HPDE6-E6E7 (cell line): ENCODE data around the gene GOLGB1.

Experiments
- DNase-seq: peaks from one replicate; pipeline ENCODE4 v3.0.0; 2011; ENCODE audit warnings: missing footprints; ENCODE audit errors: extremely low spot score

Gene GOLGB1

DNA sequence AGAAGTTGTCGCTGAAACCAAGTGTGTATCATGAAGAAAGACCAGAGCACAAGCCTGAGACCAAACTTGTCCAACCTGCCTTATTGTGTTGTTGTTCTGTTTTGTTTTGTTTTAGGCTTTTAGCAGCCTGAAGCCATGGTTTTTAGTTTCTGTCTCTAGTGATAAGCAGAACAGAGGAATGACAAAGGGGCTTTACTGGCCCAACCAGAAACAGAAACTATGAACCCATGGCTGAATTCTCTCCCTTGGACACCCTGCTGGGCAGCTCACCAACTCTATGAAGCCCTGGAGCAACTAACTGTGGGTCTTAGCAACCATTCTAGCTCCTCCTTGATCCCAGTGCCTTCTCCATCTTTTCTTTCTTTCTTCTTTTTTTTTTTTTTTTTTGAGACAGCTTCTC is 119.2 kb downstream of the GOLGB1 start:
- no peak for DNase-seq

DNA sequence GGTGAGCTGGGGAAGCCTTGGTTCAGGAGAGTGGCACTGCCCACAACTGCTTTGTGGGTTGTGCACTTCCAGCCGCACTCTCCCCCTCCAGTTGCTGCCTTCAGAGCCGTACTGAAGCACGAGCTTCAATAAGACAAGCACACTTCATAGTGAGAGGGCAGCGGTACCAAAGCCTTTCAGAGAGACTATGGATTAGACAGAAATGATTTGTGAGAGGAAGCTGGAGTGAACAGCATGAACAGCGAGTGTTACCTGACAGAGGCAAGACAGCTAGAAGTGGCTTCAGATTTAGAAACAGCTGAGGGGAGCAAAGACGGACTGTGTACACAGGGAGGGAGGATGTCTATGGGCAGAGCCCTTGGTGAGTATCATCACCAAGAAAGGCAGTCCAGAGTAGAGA is 119.9 kb downstream of the GOLGB1 start:
- DNase-seq: no peak

DNA sequence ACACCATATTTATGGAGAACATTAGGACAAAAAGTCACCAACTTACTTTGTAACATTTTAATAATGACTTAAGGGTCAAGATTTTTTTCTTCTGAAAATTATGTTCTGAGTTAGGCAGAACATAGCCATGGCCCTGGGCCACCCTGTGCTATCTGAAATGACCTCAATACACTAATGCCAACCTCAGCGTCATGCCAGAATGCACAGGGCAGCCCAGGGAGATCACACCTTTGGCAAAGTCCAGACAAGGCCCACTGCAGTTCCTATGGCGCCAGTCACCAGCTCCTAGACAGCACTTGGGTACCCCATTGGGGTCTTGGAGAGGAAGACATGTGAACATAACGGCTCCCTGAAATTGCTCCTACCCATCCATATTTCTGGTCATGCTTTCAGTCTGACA is 121.9 kb downstream of the GOLGB1 start:
- no peak for DNase-seq

DNA sequence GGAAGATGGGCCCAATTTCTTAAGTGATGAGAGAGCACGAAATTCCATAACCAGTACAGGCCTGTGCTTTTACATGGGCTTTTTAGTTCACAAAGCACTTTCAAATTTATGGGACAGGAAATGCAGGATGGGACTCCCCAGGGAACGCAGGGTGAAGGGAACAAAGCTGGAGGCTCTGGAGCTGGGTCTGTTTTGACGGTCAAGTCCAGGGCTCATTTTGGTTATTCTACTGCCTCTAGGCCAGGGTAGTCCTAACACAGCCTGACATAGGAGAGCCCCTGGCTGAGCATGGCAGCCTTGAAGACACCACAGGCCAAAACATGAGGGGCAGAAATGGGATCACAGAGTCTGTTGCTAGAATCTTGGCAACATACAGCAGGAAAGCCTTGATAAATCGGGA is 122.3 kb downstream of the GOLGB1 start:
- no peak for DNase-seq

DNA sequence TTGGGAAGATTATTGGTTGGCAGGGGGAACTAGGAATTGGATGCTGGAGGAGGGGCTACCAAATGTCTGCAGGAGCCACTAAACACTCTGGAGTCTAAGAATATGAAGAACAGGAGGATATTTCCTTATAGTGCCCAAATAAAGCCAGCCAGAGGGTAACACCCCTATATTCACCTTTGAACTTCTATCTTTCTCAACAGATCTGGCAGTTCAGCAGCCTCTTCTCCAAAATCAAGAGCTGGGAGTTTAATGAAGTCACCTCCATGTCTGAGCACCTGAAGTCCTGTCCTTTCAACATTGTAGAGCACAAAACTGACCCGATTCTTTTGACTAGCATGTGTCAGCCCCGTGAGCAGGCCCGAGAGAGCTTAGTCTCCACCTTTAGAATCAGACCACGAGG is 123.0 kb downstream of the GOLGB1 start:
- no peak for DNase-seq

DNA sequence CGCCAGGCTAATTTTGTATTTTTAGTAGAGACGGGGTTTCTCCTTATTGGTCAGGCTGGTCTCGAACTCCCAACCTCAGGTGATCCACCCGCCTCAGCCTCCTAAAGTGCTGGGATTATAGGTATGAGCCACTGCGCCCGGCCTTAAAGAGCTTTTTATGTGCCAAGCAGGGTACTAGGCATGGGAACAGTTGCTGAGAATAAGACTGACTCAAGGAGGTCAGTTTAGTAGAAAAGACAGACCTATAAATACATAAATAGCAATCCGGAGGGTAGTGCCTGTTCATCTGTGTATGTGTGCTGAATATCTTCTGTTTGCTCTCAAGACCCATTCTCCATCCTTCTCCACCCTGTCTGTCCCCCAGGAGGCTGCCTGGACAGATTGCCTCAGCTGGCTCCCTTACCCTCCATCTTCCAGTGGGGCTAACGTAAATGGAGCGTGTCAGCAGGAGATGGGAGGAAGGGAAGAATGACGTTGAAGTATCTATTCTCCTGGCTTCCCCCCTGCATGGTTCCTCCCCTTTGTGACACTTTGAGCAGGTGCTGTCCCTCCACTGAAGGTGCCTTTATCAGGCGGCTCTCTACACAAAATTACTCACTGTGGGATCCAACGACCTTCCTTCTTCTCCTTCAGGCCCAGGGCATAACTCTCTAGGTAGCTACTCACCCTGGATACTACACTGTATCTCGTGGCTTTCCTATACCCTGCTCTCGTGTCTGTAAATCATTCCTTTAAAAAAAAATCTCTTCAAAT is 125.2 kb downstream of the GOLGB1 start:
- no peak for DNase-seq

DNA sequence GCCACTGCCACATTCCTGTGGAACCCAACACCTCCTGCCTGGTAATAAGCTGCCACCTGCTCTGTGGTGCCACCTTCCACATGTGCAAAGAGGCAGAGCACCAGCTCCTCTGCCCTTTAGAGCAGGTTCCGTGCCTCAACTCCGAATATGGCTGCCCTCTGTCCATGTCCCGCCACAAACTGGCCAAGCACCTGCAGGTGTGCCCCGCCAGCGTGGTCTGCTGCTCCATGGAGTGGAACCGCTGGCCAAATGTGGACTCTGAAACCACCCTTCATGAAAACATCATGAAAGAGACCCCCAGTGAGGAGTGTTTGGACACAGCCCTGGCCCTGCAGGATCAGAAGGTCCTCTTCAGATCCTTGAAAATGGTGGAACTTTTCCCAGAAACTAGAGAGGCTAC is 128.1 kb downstream of the GOLGB1 start:
- no peak for DNase-seq

DNA sequence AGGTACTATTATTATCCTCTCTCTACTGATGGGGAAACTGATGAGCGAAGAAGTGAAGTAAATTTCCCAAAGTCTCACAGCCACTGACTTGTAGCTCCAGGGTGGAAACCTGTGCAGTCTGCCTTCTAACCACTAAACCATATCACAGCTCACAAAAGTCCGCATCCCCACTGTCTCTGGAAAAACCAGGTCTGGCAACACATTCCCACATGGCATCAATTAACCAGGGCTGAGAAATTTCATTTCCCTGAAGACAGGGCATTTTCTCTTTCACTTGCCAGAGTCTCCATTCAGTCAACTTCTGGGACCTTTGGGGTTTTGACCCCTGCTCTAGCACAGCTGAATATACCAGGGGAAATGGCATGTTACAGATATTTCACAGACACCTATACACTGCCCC is 129.8 kb downstream of the GOLGB1 start:
- DNase-seq: no peak
